HL-60 (cell line): ENCODE results near the gene IL10RA.

Source experiments
- DNase-seq, 2 experiments: peaks; one replicate each; pipeline ENCODE4 v3.0.0-alpha.2; 2010 to 2020; ENCODE audit warnings: low read depth in 1 of 2, low spot score in 1 of 2
- H3K27ac ChIP-seq: fragments of 250-450 bp; sonication (Bioruptor Pico); replicated peaks from 2 replicates; pipeline ENCODE4 v1.5.1; 2020; ENCODE audit warnings: mild to moderate bottlenecking, moderate library complexity
- H3K27me3 ChIP-seq: fragments of 250-450 bp; sonication (Bioruptor Pico); 2 replicates; pipeline ENCODE4 v1.5.1; 2021; ENCODE audit warnings: mild to moderate bottlenecking, moderate library complexity; ENCODE audit not compliant: insufficient read depth, poor library complexity, severe bottlenecking
- H3K4me3 ChIP-seq: replicated peaks from 2 replicates; pipeline ENCODE4 v1.5.1; 2011; ENCODE audit warnings: mild to moderate bottlenecking, control low read depth, low read length; ENCODE audit not compliant: insufficient read depth
- GABPA ChIP-seq: IDR thresholded peaks from 2 replicates; pipeline ENCODE4 v1.6.1; 2012; ENCODE audit warnings: low read depth
- POLR2AphosphoS5 ChIP-seq: IDR thresholded peaks from 2 replicates; pipeline ENCODE4 v1.6.1; 2012; ENCODE audit warnings: low read depth
- REST ChIP-seq: IDR thresholded peaks from 2 replicates; pipeline ENCODE4 v1.6.1; 2012; ENCODE audit warnings: low read depth; ENCODE audit not compliant: insufficient replicate concordance
- SPI1 ChIP-seq: IDR thresholded peaks from 2 replicates; pipeline ENCODE4 v1.6.1; 2012; ENCODE audit warnings: low read depth, mild to moderate bottlenecking, borderline replicate concordance
- TF ChIP-seq, protein P1 (sequence below): IDR thresholded peaks from one replicate; pipeline ENCODE4 v1.5.1; 2011; ENCODE audit warnings: low read length, control low read depth, inconsistent platforms; ENCODE audit not compliant: insufficient read depth

Gene IL10RA

DNA sequence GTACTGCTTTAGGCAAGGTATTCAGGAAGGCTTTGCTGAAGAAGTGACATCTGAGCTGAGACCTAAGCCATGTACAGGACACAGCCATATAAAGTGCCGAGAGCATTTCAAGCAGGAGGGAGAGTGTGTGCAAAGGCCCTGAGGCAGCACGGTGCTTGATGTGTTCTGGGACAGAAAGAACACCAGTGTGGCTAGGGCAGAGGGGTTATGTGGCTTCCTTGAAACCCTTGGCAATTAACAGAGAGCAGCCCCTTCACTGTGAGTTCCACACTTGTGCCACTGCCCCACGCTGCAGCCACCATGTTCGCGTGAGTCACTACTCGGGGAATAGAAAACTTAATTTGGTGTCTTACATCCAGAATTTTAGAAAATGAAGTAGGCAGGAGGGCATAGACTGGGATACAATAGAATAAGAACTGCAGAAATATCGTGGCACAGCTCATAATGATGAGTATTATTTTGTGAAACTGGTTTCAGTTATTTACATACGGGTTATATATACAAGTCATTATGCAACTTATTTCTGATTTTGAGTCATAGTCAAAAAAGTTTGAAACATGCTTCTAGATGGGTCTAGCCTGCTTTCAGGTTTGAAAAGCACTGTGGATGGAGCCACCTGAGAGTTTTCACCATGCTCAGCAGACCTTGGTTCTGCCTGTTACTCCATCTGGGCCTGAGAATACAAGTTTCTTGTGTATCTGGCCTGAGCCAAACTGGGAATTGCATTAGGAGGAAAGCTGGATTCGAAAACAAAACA, 11.8 kb downstream of the IL10RA start:
- no peak for DNase-seq
- TF ChIP-seq, protein P1, sequence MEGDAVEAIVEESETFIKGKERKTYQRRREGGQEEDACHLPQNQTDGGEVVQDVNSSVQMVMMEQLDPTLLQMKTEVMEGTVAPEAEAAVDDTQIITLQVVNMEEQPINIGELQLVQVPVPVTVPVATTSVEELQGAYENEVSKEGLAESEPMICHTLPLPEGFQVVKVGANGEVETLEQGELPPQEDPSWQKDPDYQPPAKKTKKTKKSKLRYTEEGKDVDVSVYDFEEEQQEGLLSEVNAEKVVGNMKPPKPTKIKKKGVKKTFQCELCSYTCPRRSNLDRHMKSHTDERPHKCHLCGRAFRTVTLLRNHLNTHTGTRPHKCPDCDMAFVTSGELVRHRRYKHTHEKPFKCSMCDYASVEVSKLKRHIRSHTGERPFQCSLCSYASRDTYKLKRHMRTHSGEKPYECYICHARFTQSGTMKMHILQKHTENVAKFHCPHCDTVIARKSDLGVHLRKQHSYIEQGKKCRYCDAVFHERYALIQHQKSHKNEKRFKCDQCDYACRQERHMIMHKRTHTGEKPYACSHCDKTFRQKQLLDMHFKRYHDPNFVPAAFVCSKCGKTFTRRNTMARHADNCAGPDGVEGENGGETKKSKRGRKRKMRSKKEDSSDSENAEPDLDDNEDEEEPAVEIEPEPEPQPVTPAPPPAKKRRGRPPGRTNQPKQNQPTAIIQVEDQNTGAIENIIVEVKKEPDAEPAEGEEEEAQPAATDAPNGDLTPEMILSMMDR = no peak
- TF ChIP-seq SPI1 = no peak
- no peak for TF ChIP-seq GABPA
- TF ChIP-seq REST = no peak
- no peak for TF ChIP-seq POLR2AphosphoS5
- no peaks in the 10 kb centered on the region for H3K27me3 ChIP-seq
- H3K4me3 ChIP-seq = no peak overlapping the region
- H3K27ac ChIP-seq = no peak overlapping the region

GRCh38 chr11:117998664-117999353, 12.6 kb downstream of the IL10RA start:
- Histone ChIP-seq H3K27me3 (no peaks in the 10 kb centered on the region), H3K4me3 (no peak overlapping the region), H3K27ac (no peak overlapping the region)
- TF ChIP-seq GABPA = no peak
- TF ChIP-seq, protein P1 = no peak
- TF ChIP-seq SPI1 = no peak
- no peak for TF ChIP-seq REST
- no peak for DNase-seq

- DNase-seq = no peak
- no peak overlapping the region for H3K27ac ChIP-seq
- TF ChIP-seq, protein P1 = no peak
- TF ChIP-seq REST (no peak), POLR2AphosphoS5 (no peak), GABPA (no peak), SPI1 (no peak)
Observed at GRCh38 chr11:117999354-117999993, 13.3 kb downstream of the IL10RA start.

More at GRCh38 chr11:117999354-117999993, 13.3 kb downstream of the IL10RA start:
- Histone ChIP-seq H3K27me3 (no peaks in the 10 kb centered on the region), H3K4me3 (no peak overlapping the region)
